ENCODE data around the gene PTPRD.

GRCh38 chr9:8708728-8709127 lies 1904.1 kb downstream of the PTPRD start:
- TF ChIP-seq CTCF (IDR thresholded peaks at IDR 0.05; ENCODE audit: low read depth, low read length, poor library complexity, severe bottlenecking) (no peak), EZH2phosphoT487 (IDR thresholded peaks at IDR 0.05; ENCODE audit: borderline replicate concordance, low read length) (no peak)

Measured in DOHH2 (cell line).